Measurements from ENCODE around the gene RHEB.

RHEB gene

DNA sequence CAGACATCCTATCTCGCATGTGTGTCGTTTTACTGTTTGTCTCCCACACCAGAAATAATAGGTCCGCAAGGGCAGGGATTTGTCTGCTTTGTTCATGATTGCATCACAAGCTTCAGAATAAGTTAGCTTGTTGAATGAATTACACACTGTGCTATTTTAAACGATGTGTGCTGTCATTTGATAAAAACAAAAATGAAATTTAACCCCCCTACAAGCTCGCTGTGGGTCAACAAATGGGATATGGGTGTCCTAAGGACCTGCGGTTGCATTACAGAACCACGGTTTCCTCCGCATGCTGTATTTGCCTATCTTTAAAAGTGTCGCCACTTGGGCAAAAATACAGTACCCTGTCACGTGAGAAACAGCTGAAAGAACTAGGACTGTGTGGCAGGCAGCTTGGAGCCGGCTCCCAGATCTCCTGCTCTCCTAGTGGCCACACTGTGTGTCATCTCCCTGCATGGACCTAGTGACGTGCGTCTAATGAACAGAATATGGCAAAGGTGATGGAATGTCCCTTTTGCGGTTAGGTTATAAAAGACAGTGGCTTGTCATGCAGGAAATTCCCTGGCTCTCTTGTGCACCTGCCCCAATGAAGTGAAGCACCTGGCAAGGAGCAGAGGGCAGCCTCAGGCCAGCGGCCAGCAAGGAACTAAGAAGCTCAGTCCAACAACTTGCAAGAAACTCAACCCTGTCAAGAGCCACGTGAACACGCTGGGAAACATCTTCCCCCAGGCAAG lies 46.9 kb downstream of the RHEB start:
- no peak for DNase-seq (ENCODE audit: low read depth in 2 of 2)

DNA sequence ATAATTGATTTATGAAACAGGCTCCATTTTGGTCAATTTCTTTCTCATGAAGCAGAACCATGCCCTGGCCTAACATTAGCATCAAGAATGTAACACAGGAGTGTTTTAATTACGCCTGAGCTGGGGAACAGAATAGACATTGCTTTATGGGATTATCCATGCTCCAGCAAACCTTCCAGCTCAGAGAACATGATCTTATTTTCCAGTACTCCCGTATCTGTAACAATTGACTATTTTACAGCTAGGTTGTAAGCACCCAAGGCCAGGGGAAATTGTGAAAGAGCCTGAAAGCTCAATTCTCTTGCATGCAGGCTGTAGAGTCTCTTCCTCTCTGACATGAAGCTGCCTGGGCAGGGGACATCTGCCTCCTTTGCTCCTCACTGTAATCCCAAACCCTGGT lies 49.0 kb downstream of the RHEB start:
- DNase-seq (ENCODE audit: low read depth in 2 of 2): no peak

GRCh38 chr7:151469281-151469680 lies 50.4 kb downstream of the RHEB start:
- no peak for DNase-seq (ENCODE audit: low read depth in 2 of 2)

GRCh38 chr7:151468217-151469018 lies 51.3 kb downstream of the RHEB start:
- no peak for DNase-seq (ENCODE audit: low read depth in 2 of 2)

- DNase-seq (ENCODE audit: low read depth in 2 of 2): no peak
These were observed 54.5 kb downstream of the RHEB start for GRCh38 chr7:151465169-151465568.

DNA sequence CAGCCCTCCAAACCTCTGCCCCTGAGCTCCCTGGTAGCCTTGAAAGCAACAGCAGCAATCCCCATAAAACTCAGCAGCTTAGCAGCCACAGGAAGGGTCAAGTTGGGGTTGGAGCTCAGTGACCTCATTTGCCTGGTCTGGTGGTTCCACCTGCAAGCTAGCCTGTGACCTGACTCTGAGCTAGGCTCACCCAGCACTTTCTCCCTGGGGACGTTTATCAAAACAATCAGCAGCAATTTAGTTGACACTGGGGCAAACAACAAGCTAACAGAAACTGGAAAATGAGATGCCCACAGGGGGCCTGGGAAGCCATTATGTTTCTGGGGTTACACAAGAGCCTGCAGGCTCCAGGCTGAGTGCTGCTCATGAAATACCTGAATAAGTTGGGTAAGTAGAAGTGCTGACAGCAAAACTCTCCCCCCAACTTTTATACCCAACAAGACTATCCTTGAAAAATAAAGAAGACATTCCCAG lies 57.4 kb downstream of the RHEB start:
- DNase-seq (ENCODE audit: low read depth in 2 of 2): no peak

DNA sequence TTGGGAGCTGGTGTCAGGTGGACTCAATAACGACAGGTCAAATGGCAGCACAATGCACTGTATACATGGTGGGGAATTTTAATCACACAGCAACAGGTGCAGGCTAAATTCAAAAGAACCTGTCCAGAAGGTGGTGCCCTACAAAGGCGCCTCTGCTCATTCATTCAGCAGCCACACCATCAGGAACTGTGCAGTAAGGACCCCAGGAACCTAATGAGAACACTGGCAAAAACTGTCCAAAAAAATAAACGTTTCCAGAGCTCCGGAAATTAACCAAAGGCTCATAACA lies 57.8 kb downstream of the RHEB start:
- no peak for DNase-seq (ENCODE audit: low read depth in 2 of 2)

DNA sequence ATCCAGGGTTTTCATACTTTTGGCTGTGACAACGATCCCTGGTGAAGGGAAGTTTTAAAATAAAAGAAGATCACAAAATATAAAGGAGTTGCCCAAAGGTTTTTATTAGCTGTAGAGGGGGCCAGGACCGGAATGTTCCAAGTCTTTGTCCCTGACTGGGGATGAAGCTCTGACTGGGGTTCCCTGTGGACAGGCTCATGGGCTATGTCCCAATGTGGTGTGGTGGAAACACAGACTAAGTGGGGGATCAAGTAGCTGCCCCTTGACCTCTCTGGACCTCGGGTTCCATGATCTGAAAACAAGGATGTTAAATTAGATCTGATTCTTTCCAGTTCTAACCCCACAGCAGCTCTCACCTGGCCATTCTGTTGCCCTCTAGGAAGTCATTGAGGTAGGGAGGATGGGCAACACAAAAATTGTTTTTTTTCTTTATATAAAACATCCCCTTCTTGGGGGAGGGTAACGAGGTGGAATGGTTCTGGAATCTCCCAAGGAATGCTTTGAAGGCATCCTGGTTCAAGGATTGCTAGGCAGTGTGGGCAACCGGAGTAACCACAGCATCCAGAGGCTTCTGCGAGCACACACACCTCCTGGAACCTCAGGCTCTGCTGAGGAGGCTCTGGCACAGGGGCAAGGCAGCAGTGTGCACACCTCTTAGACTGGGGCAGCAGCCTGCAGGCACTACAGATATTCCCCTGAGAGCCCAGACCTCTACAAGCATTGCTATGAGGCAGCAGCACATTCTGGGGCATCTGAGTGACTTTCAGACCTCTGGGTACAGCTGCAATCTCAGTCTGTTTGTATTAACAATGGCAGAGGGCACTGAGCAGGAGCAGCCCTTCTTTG lies 58.4 kb downstream of the RHEB start:
- no peak for DNase-seq (ENCODE audit: low read depth in 2 of 2)

- no peak for DNase-seq (ENCODE audit: low read depth in 2 of 2)
These were observed 59.2 kb downstream of the RHEB start for GRCh38 chr7:151460474-151460855.

DNA sequence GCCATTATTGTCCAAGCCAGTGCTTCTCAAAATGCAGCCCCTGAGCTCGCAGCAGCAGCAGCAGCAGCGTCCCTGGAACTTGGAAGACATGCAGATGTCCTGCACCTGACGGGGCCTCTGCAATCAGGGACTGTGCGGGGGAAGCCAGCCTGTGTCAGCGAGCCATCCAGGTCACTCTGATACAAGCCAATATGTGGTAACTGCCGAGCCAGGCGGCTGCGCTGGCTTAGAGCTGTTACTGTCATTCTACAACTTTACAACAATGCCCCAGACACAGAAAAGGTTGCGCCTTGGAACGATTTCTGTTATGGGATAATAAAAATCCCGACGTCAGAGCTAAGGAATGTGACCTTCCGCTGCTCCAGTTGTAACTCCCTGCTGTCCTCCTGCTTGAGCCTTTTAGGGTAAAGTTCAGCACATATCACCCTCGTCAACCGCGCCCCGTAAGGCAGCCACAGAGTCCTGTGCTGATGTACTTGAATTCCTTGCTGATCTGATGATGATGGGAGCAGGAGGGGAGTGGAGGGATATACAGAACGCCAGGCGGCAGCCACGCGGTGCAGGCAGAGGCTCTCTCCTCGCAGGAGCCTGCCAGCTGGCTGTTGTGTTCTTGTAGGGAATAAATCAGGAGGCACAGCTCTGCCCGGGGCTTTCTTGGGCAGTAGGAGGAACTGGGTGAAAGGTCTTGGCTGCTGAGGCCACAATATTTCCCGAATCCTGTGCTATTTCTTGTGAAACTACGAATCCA lies 59.8 kb downstream of the RHEB start:
- DNase-seq (ENCODE audit: low read depth in 2 of 2): no peak

GRCh38 chr7:151457534-151457933 lies 62.2 kb downstream of the RHEB start:
- DNase-seq (ENCODE audit: low read depth in 2 of 2): no peak

- DNase-seq (ENCODE audit: low read depth in 2 of 2): no peak
These were observed 62.9 kb downstream of the RHEB start for GRCh38 chr7:151456782-151457181.

GRCh38 chr7:151456276-151456675 lies 63.4 kb downstream of the RHEB start:
- no peak for DNase-seq (ENCODE audit: low read depth in 2 of 2)

DNA sequence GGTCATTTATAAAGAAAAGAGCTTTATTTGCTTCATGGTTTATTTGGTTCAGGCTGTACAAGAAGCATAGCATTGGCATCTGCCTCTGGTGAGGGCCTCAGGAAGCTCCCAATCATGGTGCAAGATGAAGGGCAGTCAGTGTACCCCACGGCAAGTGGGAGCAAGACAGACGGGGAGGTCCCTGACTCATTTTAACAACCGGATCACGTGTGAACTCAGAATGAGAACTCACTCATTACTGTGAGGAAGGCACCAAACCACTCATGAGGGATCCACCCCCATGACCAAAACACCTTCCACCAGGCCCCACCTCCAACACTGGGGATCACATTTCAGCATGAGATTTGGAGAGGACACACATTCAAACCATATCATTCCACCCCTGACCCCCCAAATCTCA lies 64.0 kb downstream of the RHEB start:
- no peak for DNase-seq (ENCODE audit: low read depth in 2 of 2)

- no peak for DNase-seq (ENCODE audit: low read depth in 2 of 2)
These were observed 64.7 kb downstream of the RHEB start for GRCh38 chr7:151454932-151455530.

DNA sequence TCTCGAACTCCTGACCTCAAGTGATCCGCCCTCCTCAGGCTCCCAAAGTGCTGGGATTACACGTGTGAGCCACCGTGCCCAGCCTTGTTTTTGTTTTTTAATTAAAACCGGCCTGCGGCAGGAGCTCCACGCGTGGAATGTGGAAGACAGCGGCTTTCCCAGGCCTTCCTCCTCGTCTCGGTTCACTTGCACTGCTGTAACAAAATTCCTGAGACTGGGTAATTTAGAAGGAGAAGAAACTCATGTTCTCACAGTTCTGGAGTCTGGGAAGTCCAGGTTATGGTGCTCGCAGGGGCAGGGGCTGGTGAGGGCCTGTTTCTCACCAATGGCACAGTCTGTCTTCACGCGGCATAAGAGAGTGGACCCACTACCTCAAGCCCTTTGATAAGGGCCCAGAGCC lies 65.4 kb downstream of the RHEB start:
- no peak for DNase-seq (ENCODE audit: low read depth in 2 of 2)

DNA sequence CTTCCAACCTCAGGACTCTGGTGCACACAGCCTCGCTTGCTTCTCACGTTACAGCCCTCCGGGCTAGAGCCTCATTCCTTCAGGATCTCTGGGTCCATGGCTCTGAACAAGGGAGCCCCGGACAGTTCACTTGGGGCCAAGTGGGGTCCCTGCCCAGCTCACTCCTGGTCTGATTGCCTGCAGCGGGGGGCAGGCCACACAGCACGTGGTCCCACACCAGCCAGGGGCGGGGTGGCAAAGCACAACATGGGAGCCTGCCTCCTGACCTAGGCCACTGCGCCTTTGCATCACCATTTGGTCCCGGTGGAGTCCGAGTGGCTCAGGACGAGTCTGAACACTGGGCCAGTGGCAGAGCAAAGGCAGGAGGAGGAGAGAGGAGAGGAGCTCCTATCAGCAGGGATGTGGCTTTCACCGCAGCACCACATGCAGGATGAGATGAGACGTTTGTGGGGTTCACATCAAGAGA lies 66.3 kb downstream of the RHEB start:
- no peak for DNase-seq (ENCODE audit: low read depth in 2 of 2)

- DNase-seq (ENCODE audit: low read depth in 2 of 2): no peak
These were observed 66.9 kb downstream of the RHEB start for GRCh38 chr7:151452680-151453325.

DNA sequence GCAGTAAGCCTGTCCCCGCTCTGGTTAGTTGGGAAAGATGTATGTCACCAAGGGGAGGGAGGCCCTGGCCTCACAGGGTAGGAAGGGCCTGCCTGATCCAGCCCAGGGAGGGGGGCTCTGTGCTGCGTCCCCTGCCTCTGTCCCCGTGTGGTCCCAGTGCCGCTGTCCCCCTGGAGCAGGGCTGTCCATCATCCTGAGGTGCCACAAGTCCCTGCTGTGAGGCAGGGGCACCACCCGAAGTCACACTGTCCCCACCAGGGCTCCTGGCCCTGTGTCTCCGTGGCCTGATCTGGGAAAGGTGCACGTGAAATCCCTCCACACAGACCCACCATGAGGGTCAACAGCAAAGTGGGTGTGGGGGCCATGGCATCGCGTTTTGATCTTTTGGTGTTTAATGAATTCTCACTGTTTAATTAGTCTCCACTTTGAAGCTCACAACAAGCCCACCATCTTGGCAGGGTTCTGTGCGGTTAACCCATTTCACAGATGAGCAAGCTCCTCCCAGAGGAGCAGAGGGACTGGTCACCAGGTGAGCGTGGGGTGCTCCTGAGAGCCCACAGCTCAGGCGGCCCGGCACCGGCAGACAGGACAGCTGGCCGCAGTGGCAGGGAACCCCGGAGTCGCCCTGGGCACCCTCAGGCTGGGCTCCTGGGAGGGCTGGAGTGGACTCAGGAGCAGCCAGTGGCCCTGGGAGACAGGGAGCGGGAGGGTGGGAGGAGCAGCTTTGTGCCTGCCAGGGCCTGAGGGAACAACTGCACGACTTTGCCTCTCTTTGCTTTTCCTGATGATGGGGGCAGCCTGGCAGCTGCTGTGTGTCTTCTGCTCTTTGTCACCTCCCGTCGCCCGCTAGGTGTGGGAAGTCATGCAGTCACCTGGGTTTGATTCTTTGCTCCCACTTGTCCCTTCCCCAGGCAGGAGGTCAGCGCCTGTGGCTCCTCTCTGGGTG lies 67.8 kb downstream of the RHEB start:
- DNase-seq (ENCODE audit: low read depth in 2 of 2): no peak

DNA sequence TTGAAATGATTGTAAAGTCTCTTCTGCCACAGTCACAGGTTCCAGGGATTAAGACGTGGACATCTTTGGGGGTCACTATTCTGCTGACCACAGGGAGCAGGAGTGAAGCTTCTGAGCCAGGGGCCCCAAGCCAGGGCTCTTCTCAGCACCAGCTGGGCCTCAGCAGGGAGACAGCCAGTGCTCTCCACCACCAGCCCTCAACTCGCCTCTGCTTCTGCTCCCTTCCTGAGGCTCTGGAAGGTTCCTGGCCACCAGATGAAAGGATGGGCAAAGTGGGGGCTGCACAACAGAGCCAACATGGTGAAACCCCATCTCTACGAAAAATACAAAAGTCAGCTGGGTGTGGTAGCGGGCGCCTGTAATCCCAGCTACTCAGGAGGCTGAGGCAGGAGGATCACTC lies 68.5 kb downstream of the RHEB start:
- no peak for DNase-seq (ENCODE audit: low read depth in 2 of 2)
